ENCODE data around the gene PLEKHA1. TPM values are rescaled to one million over a fixed set of nuclear protein-coding genes. Genes with fewer than 3 reads are reported as not detected.

The PLEKHA1 gene
- total RNA-seq, 1 experiment from 2014 or later, result 30.6 TPM

- CTCF ChIA-PET, result no interaction called here
- ATAC-seq, result no peak
- H3K4me1 ChIP-seq (ENCODE audit: control insufficient read depth in 1 of 2, insufficient read depth in 2 of 2, low read length in 2 of 2), result no peaks in the 10 kb centered on the region
Observed at GRCh38 chr10:122475100-122475499, 100.6 kb downstream of the PLEKHA1 start.

More at GRCh38 chr10:122475100-122475499, 100.6 kb downstream of the PLEKHA1 start:
- H2AFZ ChIP-seq (ENCODE audit: low read depth, low read length, poor library complexity, severe bottlenecking), result no peak overlapping the region
- H3K4me3 ChIP-seq (replicated peaks in 1 of 2; ENCODE audit: low read depth in 1 of 2, low read length in 2 of 2), result no peak overlapping the region
- no peaks in the 10 kb centered on the region for H3K27me3 ChIP-seq (ENCODE audit: insufficient read depth, low read length)
- H3K27ac ChIP-seq (ENCODE audit: low read depth, low read length), result no peak overlapping the region
- H3K9me2 ChIP-seq (ENCODE audit: insufficient read depth), result no peaks in the 10 kb centered on the region
- ChIA-PET POLR2A (no interaction called here), RAD21 (ENCODE audit: low non-redundant PET in 1 of 2, low total read pairs in 2 of 2, uncharacterized antibody in 2 of 2, unreplicated experiment in 2 of 2) (no interaction called here)
- DNase-seq (ENCODE audit: low read depth, low spot score), result no peak
- BruUV-seq (replicated peaks), result no TSS peak
- no peaks in the 10 kb centered on the region for H3K9me3 ChIP-seq (ENCODE audit: control insufficient read depth in 1 of 2, insufficient read depth in 1 of 2, low read depth in 1 of 2, low read length in 2 of 2)
- H3K4me2 ChIP-seq (ENCODE audit: low read length), result no peak overlapping the region
- H3K9ac ChIP-seq (ENCODE audit: low read length), result no peak overlapping the region
- intact Hi-C loops (cut with micrococcal nuclease), result no loop called here
- H3K36me3 ChIP-seq (ENCODE audit: control insufficient read depth in 1 of 2, insufficient read depth in 2 of 2, low read length in 2 of 2), result no peaks in the 10 kb centered on the region
- TF ChIP-seq YY1 (IDR thresholded peaks at IDR 0.05; ENCODE audit: extremely low read depth, insufficient replicate concordance, low read depth, low read length) (no peak), POLR2A (IDR thresholded peaks at IDR 0.05; ENCODE audit: borderline replicate concordance, extremely low read depth, insufficient read depth, insufficient read length) (no peak), ZNF274 (IDR thresholded peaks at IDR 0.05; ENCODE audit: low read depth, low read length) (no peak), CTCF (IDR thresholded peaks at IDR 0.05 in 2 of 3, conservative IDR thresholded peaks at IDR 0.05 in 1 of 3; ENCODE audit: borderline replicate concordance in 1 of 3, insufficient read depth in 1 of 3, low read depth in 2 of 3, low read length in 2 of 3) (no peak), TCF7L2 (IDR thresholded peaks at IDR 0.05; ENCODE audit: borderline replicate concordance, extremely low read depth, insufficient read depth, insufficient read length) (no peak), ZBTB33 (IDR thresholded peaks at IDR 0.05; ENCODE audit: extremely low read depth, insufficient replicate concordance, low read length) (no peak), EZH2phosphoT487 (IDR thresholded peaks at IDR 0.05; ENCODE audit: borderline replicate concordance) (no peak), MAX (IDR thresholded peaks at IDR 0.05) (no peak), FOSL1 (IDR thresholded peaks at IDR 0.05; ENCODE audit: low read depth) (no peak), POLR2AphosphoS5 (IDR thresholded peaks at IDR 0.05; ENCODE audit: low read depth, low read length) (no peak)
- no peaks in the 10 kb centered on the region for H4K20me1 ChIP-seq (ENCODE audit: insufficient read depth)
- no peaks in the 10 kb centered on the region for H3K79me2 ChIP-seq (ENCODE audit: insufficient read depth, low read length)
